HG03039 (cell line): ENCODE data around the gene GNA12.

Experiments used
- ATAC-seq: cut with Tn5 transposase; IDR thresholded peaks from one replicate; pipeline ENCODE4 v1.9.1; 2021; ENCODE audit warnings: mild to moderate bottlenecking, moderate library complexity; ENCODE audit not compliant: unreplicated experiment

The GNA12 gene

GRCh38 chr7:2838873-2839578 is 5.1 kb downstream of the GNA12 start:
- no peak for ATAC-seq

DNA sequence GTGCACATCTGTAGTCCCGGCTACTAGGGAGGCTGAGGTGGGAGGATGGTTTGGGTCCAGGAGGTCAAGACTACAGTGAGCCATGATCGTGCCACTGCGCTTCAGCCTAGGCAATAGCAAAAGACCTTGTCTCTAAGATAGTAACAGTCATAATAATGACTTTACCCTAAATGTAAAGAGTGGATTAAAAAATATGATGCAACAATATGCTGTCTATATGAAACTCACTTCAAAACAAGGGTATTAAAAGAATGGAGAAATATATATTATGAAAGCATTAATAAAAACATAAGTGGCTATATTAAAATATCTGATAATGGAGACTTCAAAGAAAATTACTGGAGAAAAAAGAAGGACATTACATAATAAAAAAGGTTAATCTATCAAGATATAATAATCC is 5.7 kb downstream of the GNA12 start:
- no peak for ATAC-seq

DNA sequence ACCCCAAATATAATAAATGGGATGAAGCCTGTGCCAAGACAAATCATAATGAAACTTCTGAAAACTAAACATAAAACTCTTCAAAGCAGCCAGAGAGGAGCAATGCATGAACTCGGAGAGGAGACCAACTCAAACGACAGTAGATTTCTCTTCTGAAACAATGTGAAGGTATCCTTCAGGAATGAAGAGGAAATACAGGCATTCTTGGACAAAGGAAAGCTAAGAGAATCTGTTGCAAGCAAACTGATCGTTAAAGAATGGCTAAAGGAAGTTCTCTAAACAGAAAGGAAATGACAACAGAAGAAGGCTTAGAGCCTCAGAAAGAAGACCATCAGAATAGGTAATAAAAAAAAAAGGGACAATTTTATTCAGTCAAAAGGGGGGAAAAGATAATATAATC is 6.6 kb downstream of the GNA12 start:
- no peak for ATAC-seq

DNA sequence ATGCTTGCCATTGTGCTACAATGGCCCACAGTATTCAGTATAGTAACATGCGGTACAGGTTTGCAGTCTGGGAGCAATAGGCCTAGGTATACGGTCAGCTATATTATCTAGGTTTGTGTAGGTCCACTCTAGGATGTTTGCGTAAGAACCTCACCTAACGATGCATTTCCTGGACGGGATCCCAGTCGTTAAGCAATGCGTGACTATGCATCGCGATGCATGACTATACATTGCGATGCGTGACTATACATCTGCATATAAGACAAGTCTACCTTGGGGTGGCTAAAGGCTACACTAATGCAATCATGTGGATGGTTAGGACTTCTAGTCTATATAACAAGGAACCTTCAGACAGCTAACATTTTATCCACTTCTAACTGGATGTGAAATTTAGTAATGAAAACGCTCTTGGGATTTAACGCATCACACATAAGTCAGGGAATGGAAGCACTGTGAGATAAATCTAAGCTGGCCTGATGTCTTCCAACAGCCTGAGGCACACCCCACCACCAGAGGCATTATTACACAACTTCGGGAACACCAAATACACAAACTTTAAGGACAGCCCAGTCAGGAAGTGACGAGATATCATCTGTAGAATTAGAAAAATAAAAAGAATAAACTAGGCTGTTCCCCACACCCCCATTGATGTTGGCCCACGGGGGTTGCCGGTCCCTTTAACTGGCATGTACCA is 9.2 kb downstream of the GNA12 start:
- no peak for ATAC-seq

GRCh38 chr7:2833083-2833910 is 10.8 kb downstream of the GNA12 start:
- ATAC-seq, result no peak

DNA sequence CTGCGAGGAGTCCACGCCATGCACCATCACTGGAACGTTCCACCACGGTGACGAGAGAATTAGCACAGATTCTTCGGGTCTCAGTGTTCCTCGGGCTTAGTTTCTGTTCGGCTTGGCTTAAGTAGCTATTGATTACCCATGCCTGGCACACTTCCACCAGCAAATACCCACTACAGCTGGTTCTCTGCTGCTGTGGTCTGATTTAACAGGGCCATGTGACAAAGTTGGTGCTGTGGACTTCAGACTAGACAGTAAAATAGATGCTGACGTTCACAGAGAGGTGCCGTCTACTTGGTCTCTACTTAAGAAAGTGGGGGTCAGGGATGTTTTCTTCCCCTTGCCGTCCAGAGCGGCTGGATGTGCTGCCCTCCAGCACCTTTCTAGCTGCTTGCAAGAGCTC is 11.6 kb downstream of the GNA12 start:
- no peak for ATAC-seq

DNA sequence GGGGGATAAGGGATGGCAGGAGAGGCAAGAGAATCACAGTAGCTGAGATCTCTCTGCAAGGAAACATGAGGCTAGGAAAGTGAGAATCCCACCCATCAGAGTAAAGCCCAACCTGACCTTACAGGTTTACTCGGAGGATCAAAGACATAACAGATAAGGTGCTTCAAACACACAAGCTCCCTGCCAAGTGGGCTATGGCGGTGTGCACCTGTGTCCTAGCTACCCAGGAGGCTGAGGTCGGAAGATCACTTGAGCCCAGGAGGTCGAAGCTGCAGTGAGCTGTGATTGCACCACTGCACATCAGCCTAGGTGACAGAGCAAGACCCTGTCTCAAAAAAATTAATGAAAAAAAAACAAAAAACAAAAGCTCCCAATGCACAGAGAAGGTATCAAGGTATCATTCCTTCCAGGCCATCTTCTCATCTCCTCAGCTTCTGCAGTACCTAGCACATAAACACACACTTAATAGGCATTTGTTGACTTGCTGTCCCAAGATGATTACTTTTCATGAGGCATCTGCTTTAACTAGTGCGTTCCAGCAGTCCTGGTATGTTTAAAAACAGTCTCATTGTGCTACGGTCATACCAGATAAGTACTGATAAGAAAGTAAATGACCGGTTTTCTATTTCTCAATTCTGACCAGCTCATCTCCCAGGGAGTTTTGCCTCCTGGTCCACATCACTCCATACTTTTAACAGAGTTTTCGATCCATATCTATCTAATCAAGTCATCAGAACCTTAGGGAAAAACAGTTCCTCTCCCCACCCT is 13.3 kb downstream of the GNA12 start:
- ATAC-seq, result no peak

GRCh38 chr7:2829040-2829439 is 15.1 kb downstream of the GNA12 start:
- no peak for ATAC-seq

DNA sequence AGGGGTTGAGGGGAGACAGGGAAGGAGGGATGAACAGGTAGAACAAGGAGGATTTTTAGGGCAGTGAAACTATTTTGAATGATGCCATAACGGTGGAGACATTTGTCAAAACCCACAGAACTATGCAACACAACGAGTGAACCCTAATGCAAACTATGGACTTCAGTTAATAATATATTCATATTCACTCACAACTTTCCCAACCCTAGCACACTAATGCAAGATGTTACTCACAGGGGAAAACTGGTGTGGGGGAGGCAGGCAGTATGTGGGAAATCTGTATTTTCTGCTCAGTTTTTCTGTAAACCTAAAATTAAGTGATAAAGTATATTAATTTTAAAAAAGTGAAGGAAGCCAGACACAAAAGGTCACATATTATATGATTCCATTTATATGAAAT is 17.3 kb downstream of the GNA12 start:
- ATAC-seq, result no peak

DNA sequence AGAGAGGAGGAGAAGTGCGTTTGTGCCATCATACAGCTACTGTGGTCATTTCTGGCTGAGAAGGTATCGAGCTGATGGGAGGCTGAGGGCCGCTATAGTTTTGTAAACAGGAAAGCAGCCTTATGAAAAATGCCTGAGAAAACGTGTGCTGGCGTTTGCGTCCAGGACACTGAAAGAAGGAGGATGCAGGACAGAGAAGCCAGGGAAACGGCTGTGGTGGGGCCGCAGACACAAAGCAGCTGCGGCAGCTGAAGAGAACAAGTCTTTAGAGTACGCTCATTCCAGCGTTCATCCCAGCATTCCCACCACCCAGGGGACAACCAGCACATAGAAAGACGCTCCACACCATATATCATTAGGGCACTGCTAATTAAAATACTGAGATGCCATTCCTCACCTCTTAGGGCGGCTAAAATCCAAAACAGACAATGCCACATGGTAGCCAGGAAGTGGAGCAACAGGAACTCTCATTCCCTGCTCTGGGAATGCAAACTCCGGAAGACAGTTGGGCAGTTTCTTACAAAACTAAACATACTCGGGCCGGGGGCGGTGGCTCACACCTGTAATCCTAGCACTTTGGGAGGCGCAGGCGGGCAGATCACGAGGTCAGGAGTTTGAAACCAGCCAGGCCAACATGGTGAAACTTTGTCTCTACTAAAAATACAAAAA is 18.4 kb downstream of the GNA12 start:
- no peak for ATAC-seq

- ATAC-seq, result no peak
Observed at GRCh38 chr7:2824678-2825461, 19.2 kb downstream of the GNA12 start.

DNA sequence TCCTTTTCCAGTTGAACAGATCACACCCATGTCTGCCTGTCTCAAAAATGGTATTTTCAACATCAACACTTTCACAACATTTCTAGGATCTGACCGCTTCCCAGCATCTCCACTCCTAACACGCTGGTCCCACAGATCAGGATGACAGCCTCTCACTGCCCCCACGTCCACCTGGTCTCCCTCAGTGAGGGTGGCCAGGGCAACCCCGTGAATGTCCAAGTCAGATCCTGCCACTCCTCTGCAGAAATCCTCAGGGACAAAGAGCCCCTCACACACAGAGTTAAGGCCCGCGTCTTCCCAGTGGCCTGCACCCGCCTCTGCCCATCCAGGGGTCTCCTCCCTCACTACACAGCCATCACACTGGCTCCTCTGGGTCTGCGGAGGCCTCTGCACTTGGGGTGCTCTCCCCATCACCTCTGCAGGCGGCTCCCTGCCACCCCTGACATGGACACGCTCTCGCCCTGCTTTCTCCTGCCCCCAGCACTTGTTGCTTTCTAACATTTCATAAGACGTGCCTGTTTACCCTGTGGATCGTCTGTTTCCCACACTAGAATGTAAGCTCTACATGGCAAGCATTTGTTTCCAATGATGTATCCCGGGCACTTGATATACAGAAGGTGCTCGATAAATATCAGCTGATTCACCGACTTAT is 20.0 kb downstream of the GNA12 start:
- no peak for ATAC-seq

DNA sequence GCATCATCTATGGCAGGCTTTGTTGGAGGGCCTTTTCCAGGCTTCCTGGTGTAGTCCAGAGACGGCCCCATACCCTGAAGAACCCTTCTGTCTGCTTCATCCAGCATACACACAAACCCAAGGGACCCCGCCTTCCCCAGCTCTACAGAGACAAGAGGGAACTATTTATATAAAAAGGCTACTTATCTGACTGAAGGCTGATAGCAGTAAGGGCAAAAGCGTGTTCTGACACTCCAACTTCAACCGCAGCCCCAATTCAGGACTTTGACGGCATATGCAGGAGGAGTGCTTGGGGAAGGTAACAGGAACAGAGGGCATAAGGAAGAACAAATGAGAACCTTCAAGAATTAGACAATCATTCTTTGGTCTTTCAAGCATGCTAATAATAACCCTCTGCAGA is 21.0 kb downstream of the GNA12 start:
- no peak for ATAC-seq

GRCh38 chr7:2821842-2822507 is 22.1 kb downstream of the GNA12 start:
- peak; percentile 48 for ATAC-seq

DNA sequence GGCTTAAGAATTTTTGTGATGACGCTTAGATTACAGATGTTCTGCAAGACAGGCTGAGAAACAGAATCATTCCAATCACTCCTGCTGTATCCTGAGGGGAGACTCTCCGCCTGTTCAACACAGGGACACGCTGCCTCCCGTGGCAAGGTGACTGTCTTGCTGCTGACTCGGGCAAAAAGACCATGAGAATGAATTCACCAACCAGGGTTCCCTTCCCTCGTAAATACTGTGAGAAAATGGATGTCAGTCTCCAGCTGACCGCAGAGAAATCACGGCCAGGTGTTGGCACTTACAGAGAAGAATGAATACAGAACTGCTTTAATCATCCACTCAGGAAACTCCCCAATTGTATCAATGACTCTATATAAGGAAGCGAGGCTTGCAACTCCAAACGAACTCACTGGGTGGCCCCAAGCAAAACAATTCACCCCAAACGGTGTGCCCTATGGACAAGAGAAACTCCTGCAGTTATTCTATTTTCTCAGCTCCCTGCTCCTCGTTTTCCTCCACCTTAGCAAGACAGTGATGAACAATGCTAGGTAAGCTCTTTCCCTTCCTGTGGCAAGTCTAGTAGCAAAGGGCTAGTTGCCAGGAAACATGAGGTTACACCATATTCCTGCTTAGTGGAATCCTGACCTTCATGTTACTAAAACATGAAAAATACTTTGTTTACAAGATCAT is 22.8 kb downstream of the GNA12 start:
- ATAC-seq, result no peak

DNA sequence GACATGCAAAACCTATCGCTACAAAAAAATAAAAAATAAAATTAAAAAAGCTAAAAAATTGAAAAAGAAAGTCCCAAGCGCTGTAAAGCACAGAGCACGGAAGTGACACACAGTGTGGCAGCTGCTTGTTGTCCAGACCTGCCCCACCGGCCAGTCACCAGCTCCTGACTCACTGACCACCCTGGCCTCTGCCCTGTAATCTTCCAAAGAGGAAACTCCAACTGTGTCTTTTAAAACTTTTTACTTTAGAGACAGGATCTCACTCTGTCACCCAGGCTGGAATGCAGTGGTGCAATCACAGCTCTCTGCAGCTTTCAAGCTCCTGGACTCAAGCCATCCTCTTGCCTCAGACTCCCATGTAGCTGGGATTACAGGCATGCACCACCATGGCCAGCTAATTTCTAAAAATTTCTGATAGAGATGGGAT is 23.6 kb downstream of the GNA12 start:
- ATAC-seq, result no peak

- no peak for ATAC-seq
Observed at GRCh38 chr7:2819954-2820397, 24.1 kb downstream of the GNA12 start.
